Measurements from ENCODE around the gene CDX1.

The CDX1 gene

GRCh38 chr5:150163547-150164059 lies 3.0 kb upstream of the CDX1 start:
- no peak for DNase-seq (ENCODE audit: low read depth)

DNA sequence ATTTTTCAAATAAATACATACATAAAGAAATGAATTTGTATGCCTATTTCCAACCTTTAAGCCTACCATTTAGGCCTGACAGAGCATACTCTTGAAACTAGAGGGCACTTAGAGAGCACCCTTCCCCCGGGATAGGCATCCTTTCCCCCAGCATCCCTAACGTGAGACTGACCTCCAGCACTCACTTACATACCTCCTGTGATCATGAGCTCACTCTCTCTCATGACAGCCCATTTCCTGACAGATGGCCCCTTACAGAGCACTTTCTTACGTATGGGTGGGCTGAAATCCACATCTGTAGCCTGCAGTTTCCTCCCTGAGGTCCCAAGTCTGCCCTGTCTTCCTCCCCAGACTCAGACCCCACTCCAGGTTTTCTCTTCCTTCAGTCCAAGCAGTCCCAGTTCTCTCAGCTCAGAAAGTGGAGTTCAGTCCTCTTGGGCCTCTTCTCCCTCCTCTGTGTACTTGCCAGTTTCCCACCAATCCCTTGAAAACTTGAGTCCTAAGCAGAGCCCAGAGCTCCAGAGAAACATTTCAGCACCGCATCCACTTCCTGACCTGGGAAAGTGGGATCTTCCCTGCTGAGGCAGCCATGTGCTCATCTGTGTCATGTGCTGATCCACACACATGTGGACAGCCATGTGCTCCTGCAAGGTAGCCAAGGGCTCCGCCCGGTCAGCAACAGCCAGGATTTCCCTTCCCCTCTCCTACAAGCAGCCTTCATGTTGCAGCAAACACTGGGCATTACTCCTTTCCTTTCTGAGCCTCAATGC lies 2.2 kb upstream of the CDX1 start:
- DNase-seq (ENCODE audit: low read depth): no peak

DNA sequence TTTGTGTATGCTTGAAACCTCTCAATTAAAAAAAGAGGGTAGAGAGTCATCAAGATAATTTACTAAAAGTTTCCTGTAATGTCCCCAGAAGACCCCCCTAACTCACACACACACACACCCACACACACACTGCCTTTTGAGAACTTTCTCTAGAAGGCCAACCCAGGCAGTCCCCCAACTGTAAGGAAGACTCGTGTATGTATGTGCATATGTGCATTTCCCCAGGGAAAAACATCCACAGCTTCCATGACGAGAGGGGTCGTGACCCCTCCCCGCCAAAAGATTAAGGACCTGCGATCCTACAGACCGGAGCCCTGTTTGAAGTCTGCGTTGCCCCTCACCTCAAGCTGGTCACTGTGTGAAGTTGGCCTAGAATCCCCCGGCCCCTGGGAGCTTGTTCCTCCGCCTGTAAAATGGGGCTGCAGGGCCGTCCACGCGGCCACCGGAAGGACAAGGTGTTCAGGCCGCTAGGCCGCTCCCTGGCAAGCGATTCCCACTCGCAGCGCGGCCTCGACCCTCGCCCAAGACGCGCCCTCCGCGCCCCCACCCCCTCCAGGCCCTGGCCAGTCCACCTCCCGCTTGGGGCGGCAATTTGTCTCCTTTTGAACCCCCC lies 435 bp upstream of the CDX1 start:
- no peak for DNase-seq (ENCODE audit: low read depth)

DNA sequence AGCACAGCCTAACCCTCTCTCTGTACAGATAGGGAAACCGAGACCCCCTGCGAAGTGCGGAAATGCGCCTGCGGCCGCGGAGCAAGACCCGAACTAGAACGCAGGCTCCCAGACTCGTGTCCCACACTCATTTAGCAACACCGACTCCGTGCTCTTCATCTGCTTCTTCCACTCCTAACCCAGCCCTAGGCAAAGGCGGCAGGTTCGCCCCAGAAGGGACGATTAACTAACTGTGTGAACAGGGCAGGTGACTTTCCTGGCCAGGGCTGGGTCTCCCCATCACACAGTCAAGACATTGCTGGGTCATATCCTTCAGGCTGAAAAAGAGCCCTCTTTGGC lies 903 bp downstream of the CDX1 start:
- no peak for DNase-seq (ENCODE audit: low read depth)

DNA sequence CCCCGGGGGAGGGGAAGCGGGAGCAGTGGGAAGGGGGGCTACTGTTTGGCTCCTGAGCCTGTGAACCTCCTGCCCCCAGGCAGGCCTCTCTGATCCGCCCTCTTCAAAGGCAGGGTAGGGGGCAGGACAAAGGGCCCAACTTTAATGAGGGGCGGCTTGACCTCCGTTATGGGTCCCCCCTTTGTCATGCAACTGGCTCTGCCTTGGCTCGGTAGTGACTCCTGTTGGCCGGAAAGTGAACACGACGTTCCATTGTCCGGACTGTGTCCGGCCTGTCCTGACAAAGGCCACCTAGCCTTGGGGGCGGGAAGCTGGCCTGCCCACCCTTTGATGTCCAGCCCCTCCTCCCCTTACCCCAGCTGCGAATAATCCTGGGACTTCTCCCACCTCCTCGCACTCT lies 1.3 kb downstream of the CDX1 start:
- DNase-seq (ENCODE audit: low read depth): no peak

DNA sequence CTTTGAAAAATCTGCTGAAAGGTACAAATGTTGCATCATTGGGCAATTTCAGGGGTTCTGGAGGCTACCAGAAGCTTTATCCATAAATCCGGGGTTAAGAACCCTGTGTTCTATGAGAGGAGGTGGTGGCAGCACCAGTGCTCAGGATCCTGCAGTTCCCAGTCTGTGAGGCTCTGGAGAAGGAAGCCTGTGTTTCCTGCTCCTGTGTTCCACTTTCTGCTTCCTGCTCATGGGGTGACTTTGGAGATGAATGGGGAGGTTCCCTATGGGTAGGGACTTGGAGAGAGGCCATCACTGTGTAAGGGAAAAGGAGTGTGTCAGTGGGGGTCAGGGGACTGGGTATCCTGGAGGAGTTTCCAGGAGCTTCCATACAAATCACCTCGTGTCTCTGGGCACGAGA lies 2.3 kb downstream of the CDX1 start:
- no peak for DNase-seq (ENCODE audit: low read depth)

DNA sequence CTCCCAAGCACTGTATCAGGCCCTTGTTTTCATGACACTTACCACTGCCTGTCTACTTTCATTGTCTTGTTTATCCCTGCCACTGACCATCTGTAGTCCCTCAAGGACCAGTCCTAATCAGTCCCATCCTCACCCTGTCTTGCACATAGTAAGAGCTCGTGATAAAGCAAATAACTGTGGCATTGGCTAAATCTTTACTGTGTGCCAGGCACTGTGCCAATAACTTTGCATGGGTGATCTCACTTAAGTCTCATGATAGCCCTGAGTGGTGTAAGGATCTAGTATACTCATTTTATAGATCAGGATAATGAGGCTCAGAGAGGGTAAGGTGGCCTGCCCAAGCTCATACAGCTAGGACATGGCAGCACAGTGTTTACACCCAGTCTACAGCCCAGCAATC lies 5.6 kb downstream of the CDX1 start:
- DNase-seq (ENCODE audit: low read depth): no peak

DNA sequence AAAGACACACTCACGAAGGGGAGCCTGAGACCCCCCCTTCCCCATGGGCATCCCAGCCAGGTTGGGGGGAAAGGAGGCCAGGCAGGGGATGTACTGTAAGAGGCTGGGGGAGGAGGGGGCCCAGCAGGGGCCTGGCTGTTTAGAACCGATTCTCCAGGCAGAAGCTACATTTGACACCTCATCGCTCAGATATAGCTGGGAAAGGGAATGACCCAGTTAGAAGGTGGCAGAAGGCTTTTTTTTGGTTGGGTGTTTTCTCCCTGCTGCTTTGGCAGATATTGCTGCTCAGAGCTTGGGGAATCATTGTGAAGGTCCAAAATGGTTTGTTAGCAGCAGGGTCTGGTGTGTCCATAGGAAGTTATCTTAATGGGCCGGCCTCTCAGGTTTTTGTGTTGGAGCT lies 6.0 kb downstream of the CDX1 start:
- no peak for DNase-seq (ENCODE audit: low read depth)

GRCh38 chr5:150173161-150173560 lies 6.6 kb downstream of the CDX1 start:
- no peak for DNase-seq (ENCODE audit: low read depth)

DNA sequence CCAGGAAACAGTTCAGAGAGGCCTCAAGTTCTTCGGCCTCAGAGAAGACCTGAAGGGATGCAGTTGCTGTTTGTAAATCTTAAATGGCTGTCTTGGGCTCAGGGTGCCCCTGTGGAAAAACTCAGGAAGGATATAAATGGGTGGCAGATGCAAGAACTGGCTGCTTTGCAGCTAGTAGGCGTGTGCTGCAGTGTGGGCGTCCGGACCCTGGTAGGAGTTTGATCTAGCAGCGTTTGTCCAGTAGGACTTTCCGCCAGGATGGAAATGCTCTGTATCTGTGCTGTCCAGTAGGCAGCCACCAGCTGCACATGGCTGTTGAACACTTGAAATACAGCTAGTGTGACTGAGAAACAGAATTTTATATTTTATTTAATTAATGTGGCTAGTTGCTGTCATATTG lies 7.7 kb downstream of the CDX1 start:
- no peak for DNase-seq (ENCODE audit: low read depth)

GRCh38 chr5:150175076-150175475 lies 8.5 kb downstream of the CDX1 start:
- DNase-seq (ENCODE audit: low read depth): no peak

GRCh38 chr5:150175536-150175935 lies 9.0 kb downstream of the CDX1 start:
- no peak for DNase-seq (ENCODE audit: low read depth)

GRCh38 chr5:150176745-150177477 lies 10.3 kb downstream of the CDX1 start:
- no peak for DNase-seq (ENCODE audit: low read depth)

DNA sequence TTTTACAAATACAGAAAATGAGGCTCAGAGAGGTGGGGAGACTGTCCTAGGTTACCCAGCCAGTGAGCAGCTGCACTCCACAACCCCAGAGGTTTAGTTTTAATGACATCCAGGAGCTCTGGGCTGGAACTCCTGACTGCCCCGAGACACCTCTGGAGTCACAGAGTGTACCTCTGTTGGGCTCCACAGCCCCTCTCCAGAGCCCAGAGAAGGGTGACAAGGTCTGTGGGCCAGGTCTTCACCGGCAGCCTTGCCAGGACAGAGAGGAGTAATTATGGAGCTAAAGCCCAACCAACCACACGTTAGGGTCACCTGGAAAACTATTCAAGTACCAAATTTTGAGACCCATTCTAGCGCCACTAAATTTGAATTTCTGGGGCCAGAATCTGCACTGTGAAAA lies 11.1 kb downstream of the CDX1 start:
- no peak for DNase-seq (ENCODE audit: low read depth)

DNA sequence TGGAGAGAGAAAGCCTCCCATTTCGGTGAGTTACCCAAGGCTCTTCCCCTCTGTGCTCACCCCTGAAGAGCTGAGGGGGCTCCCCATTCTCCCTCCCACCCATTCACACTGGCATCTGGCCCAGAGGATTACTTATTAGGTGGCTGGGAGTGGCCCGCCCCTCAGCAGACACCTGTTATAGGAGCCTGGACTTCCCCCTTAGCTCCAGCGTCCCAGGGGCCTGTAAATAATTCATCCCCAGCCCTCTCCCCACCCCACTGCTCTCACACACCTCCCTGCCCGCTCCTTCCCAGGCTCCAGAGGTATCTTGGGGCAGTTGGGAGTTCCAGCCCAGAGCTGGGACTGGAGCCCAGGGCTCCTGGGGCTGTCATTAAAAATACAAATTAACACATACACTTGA lies 11.7 kb downstream of the CDX1 start:
- DNase-seq (ENCODE audit: low read depth): no peak

DNA sequence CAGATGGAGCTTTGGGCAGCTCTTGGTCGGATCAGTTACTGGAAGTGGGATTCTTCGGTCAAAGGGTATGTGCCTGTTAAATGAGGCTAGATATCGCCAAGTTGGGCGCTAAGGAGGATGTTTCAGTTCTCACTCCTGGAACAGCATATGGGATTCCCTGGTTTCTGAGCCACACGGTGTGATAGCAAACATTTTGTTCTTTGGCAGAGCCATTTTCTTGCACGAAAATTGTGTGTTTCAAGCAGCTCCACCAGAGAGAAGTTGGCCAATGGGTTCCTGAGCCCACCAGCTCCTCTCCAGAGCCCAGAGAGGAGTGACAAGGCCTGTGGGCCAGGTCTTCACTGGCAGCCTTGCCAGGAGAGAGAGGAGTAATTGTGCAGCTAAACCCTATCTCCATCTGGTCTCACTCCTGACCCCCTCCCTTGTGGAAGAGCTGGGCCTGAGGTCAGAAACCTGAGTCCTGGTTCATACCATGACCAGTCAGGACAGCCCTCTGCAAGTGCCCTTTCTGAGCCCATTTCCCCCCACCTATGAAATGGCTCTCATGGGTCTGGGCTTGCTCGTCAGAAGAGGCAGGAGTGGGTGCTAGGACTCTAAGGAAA lies 12.5 kb downstream of the CDX1 start:
- no peak for DNase-seq (ENCODE audit: low read depth)

DNA sequence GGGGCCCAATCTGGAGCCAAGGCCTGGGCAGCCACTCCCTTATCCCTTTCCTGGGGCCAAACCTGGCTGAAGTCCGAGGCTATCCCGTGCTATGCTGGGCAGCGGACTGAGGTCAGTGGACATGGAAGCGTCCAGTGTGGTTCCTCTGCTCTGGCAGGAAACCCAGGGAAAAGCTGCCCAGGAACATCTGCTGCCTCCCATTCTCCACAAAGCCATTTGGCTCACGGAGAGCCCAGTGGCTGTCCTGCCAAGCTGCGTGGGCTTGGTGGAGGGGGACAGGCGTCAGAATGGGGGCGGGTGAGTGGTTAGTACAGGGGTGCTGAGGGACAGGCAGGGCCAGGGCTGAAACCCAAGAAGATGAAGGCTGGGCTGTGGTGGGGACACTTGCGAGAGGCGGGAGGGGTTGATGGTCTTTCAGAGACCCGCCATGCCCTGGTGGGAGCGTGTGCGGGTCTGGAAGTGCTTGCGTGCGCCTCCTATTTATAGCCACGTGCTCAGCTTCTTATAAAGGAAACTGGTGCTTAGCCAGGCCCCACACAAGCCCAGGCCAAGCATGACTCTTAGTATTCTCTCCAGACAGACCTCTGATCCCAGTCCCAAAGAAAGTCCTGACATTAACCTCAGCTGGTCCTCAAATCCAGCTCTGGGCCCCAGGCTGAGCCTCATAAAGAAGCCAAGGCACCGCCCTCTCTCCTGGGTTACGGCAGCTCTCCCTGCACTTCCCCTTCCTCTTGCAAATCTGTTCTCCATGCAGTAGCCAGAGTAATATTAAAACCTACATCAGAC lies 13.9 kb downstream of the CDX1 start:
- DNase-seq (ENCODE audit: low read depth): no peak

DNA sequence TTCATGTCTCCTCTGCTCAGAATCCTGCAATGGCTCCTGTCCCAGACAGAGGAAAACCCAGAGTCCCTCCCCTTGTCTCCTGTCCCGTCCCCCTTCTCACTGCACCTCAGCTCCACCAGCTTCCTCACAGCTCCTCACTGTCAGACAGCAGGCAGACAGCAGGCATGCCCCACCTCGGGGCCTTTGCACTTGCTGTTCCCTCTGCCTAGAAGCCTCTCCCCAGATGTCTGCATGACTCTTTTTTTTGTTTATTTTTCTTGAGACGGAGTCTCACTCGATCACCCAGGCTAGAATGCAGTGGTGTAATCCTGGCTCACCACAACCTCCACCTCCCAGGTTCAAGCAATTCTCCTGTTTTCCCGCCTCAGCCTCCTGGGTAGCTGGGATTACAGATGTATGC lies 14.4 kb downstream of the CDX1 start:
- no peak for DNase-seq (ENCODE audit: low read depth)

GRCh38 chr5:150181766-150182545 lies 15.4 kb downstream of the CDX1 start:
- DNase-seq (ENCODE audit: low read depth): no peak

DNA sequence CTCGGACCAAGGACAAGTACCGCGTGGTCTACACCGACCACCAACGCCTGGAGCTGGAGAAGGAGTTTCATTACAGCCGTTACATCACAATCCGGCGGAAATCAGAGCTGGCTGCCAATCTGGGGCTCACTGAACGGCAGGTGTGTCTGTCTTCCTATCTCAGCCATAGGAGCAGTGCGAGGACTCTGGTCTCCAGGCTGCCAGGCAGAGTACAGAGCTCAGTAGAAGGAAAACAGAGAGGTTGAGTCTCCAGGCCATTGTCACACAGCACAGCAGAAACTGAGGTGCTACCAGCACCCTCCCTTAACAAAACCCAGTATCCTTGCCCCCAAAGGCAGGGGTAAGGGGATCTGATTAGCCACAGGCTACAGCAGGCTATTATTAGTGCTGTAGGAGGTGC lies 16.2 kb downstream of the CDX1 start:
- no peak for DNase-seq (ENCODE audit: low read depth)

DNA sequence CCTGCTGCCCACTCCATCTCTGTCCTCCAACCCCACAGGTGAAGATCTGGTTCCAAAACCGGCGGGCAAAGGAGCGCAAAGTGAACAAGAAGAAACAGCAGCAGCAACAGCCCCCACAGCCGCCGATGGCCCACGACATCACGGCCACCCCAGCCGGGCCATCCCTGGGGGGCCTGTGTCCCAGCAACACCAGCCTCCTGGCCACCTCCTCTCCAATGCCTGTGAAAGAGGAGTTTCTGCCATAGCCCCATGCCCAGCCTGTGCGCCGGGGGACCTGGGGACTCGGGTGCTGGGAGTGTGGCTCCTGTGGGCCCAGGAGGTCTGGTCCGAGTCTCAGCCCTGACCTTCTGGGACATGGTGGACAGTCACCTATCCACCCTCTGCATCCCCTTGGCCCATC lies 16.9 kb downstream of the CDX1 start:
- no peak for DNase-seq (ENCODE audit: low read depth)

All from stimulated activated CD8-positive, alpha-beta memory T cell treated with anti-CD3 and anti-CD28 coated beads, Interleukin-12 subunit alpha, Interleukin-12 subunit beta, amount 100 ng/mL, for 1 hour (primary cell).